K562 (cell line): ENCODE measurements around the gene CCDC33. TPM values are rescaled to one million over a fixed set of nuclear protein-coding genes. Genes with fewer than 3 reads are reported as not detected.

ENCODE experiments used
- ARID2 ChIP-seq: fragments of 450-650 bp; IDR thresholded peaks from 2 replicates; pipeline ENCODE4 v1.6.1; 2017; ENCODE audit warnings: antibody characterized with exemption, mild to moderate bottlenecking
- ETV5 ChIP-seq: sonication (generic); formaldehyde crosslinking; IDR thresholded peaks from 2 replicates; pipeline ENCODE4 v1.4.0; 2020; ENCODE audit warnings: low read depth, mild to moderate bottlenecking, missing genetic modification reagents
- RNF2 ChIP-seq: sonication (generic); IDR thresholded peaks from 2 replicates; pipeline ENCODE4 v1.6.1; 2016
- TCF7L2 ChIP-seq: fragments of 150-350 bp; IDR thresholded peaks from 2 replicates; pipeline ENCODE4 v1.6.1; 2016; ENCODE audit warnings: low read depth, mild to moderate bottlenecking, low read length, moderate library complexity
- TEAD1 ChIP-seq, 2 experiments: fragments of 450-650 bp in 1 of 2; sonication (generic) in 1 of 2; formaldehyde crosslinking; IDR thresholded peaks; 2 replicates each; pipeline versions ENCODE4 v1.4.0 to v1.8.0; 2020 to 2022; ENCODE audit warnings: mild to moderate bottlenecking in 2 of 2, missing genetic modification reagents in 1 of 2
- polyA plus RNA-seq, 8 experiments: library from polyadenylated mRNA; depleted of rRNA in 4 of 8; stranded (reverse) in 5 of 8; unstranded in 3 of 8; fragments of >200 nt; fragmentation: Nextera tagmentation in 2 of 8; fragmentation: Illumina TruSeq in 1 of 8; extraction: Ambion mirVana in 2 of 8; extraction: Trizol in 1 of 8; gene quantifications; 2 replicates each; pipeline versions ENCODE4 v1.2.1 to v1.2.3, GENCODE V29; 2011 to 2014; ENCODE audit warnings: inconsistent platforms in 1 of 8, missing spikeins in 1 of 8
- total RNA-seq, 7 experiments: library from RNA; depleted of rRNA in 6 of 7; stranded (reverse); fragments of >200 nt in 6 of 7; fragmentation: Illumina TruSeq in 2 of 7; extraction: Trizol in 2 of 7; gene quantifications; 2 replicates each; pipeline versions ENCODE4 v1.2.1 to v1.2.3, GENCODE V29; 2011 to 2021; ENCODE audit warnings: low replicate concordance in 1 of 7
- TF ChIP-seq, protein P1 (sequence below): sonication (generic); formaldehyde crosslinking; IDR thresholded peaks from 2 replicates; pipeline ENCODE4 v1.5.0; 2020; ENCODE audit warnings: missing genetic modification reagents
- TF ChIP-seq, protein P2 (sequence below): fragments of 450-650 bp; IDR thresholded peaks from 2 replicates; pipeline ENCODE4 v1.6.1; 2016; ENCODE audit warnings: low read depth, mild to moderate bottlenecking, moderate library complexity
- TF ChIP-seq, protein P3 (sequence below): sonication (generic); formaldehyde crosslinking; IDR thresholded peaks from 2 replicates; pipeline ENCODE4 v1.8.0; 2022; ENCODE audit warnings: mild to moderate bottlenecking, low read depth, missing genetic modification reagents
- TF ChIP-seq, protein P4 (sequence below): fragments of 450-650 bp; conservative IDR thresholded peaks from 2 replicates; pipeline ENCODE4 v1.6.1; 2016; ENCODE audit warnings: missing genetic modification characterization, low read depth, mild to moderate bottlenecking, missing compliant biosample characterization, moderate library complexity
- TF ChIP-seq, protein P5 (sequence below): fragments of 450-650 bp; IDR thresholded peaks from 2 replicates; pipeline ENCODE4 v1.6.1; 2016; ENCODE audit warnings: mild to moderate bottlenecking

CCDC33 gene
- total and polyA plus RNA-seq, 9 of the 15 experiments (the other 6 are each of a cell fraction or from before 2014, with no cell fraction given): 0.08 to 1.1 (median 0.15) TPM; not detected in 4

DNA sequence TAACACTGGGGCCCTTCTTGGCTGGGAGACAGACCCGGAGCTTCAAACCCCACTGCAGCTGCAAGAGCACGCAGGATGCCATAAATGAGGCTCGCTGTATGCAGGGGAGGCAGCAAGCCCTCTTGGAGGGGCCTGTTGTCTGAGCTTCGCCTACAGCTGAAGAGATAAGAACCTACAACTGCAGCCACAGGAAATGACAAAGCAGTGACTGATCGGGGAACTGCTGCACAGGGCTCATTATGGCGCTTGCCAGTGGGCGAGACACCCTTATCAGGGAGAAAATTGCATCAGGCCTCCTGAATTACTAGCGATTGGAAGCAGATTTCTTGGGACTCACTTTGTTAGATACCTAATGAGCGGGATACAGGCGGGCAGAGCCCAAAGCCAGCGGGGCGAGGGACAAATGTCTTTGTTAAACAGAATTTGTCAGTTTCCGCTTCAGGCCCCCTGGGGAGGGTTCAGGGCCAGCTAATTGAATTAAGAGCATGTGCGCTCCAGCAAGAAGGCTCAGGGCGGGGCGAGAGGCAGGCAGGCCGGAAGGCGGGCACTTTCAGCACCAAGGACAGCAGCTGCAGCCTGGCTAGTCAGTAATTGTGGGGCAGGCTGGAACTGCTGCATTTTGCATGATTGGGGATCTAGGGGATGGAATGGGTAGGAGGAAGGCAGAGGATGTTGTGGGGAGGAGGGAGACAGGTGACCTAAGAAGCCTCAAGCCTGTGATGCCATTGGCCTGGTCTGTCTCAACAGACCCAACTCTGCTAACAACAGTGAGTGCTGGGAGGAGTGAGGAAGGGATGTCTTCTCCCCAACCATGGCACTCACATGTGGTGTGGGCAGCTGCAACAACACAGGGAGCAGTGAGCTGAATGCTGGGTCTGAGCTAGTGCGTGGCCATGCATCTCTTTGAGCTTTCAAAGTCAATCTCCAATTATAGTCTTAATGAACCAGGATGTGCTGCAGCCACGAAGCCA, 55.3 kb downstream of the CCDC33 start (continued):
- TF ChIP-seq, protein P1, sequence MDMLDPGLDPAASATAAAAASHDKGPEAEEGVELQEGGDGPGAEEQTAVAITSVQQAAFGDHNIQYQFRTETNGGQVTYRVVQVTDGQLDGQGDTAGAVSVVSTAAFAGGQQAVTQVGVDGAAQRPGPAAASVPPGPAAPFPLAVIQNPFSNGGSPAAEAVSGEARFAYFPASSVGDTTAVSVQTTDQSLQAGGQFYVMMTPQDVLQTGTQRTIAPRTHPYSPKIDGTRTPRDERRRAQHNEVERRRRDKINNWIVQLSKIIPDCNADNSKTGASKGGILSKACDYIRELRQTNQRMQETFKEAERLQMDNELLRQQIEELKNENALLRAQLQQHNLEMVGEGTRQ (CRISPR knock-in tag): peak; percentile 42; the same call in 1 of the 2 replicates
- TF ChIP-seq ARID2 (no peak), ETV5 (CRISPR knock-in tag) (peak; percentile 85), TCF7L2 (no peak), RNF2 (0 out of 2 replicates have a peak, but pooled peaks have one; percentile 40), TEAD1 (CRISPR knock-in tag; IDR thresholded peaks at IDR 0.05) (peak in 1 of 2 experiments; percentile 83; a peak in 1 of 4 replicates)
- TF ChIP-seq, protein P2, sequence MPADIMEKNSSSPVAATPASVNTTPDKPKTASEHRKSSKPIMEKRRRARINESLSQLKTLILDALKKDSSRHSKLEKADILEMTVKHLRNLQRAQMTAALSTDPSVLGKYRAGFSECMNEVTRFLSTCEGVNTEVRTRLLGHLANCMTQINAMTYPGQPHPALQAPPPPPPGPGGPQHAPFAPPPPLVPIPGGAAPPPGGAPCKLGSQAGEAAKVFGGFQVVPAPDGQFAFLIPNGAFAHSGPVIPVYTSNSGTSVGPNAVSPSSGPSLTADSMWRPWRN: peak; percentile 52; the same call in 1 of the 2 replicates
- TF ChIP-seq, protein P3, sequence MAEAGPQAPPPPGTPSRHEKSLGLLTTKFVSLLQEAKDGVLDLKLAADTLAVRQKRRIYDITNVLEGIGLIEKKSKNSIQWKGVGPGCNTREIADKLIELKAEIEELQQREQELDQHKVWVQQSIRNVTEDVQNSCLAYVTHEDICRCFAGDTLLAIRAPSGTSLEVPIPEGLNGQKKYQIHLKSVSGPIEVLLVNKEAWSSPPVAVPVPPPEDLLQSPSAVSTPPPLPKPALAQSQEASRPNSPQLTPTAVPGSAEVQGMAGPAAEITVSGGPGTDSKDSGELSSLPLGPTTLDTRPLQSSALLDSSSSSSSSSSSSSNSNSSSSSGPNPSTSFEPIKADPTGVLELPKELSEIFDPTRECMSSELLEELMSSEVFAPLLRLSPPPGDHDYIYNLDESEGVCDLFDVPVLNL (CRISPR knock-in tag): 0 out of 2 replicates have a peak, but pooled peaks have one; percentile 51
- TF ChIP-seq, protein P4, sequence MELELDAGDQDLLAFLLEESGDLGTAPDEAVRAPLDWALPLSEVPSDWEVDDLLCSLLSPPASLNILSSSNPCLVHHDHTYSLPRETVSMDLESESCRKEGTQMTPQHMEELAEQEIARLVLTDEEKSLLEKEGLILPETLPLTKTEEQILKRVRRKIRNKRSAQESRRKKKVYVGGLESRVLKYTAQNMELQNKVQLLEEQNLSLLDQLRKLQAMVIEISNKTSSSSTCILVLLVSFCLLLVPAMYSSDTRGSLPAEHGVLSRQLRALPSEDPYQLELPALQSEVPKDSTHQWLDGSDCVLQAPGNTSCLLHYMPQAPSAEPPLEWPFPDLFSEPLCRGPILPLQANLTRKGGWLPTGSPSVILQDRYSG (tag): 0 out of 2 replicates have a peak, but pooled peaks have one; percentile 56
- TF ChIP-seq, protein P5, sequence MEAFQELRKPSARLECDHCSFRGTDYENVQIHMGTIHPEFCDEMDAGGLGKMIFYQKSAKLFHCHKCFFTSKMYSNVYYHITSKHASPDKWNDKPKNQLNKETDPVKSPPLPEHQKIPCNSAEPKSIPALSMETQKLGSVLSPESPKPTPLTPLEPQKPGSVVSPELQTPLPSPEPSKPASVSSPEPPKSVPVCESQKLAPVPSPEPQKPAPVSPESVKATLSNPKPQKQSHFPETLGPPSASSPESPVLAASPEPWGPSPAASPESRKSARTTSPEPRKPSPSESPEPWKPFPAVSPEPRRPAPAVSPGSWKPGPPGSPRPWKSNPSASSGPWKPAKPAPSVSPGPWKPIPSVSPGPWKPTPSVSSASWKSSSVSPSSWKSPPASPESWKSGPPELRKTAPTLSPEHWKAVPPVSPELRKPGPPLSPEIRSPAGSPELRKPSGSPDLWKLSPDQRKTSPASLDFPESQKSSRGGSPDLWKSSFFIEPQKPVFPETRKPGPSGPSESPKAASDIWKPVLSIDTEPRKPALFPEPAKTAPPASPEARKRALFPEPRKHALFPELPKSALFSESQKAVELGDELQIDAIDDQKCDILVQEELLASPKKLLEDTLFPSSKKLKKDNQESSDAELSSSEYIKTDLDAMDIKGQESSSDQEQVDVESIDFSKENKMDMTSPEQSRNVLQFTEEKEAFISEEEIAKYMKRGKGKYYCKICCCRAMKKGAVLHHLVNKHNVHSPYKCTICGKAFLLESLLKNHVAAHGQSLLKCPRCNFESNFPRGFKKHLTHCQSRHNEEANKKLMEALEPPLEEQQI: peak; percentile 65; the same call in 1 of the 2 replicates
